IMR-90 (cell line): ENCODE results near the gene TNFRSF21. TPM values are rescaled to one million over a fixed set of nuclear protein-coding genes. Genes with fewer than 3 reads are reported as not detected.

Source experiments
- ATAC-seq: fragments of 200-7000 bp; cut with Tn5 transposase; 2 replicates; pipeline ENCODE4 v1.9.1; 2020; ENCODE audit warnings: low read depth, mild to moderate bottlenecking, moderate library complexity
- BruUV-seq: library from RNA; stranded (reverse); fragments of 400-500 nt; replicated peaks from 2 replicates; lab custom pipeline; 2021; lab: Mats Ljungman, UMichigan
- CTCF ChIA-PET: fragments of 300-600 bp; formaldehyde crosslinking; extraction: SDS; loops from one replicate; lab custom pipeline; 2021; ENCODE audit warnings: antibody characterized with exemption; lab: Yijun Ruan, JAX
- POLR2A ChIA-PET: fragments of 300-600 bp; sonication (Branson Sonifier 250); formaldehyde crosslinking; loops from one replicate; lab custom pipeline; 2022; ENCODE audit warnings: antibody characterized with exemption; ENCODE audit not compliant: unreplicated experiment; lab: Charles Lee
- DNase-seq: peaks from one replicate; pipeline ENCODE4 v3.0.0; 2013
- H2AFZ ChIP-seq: replicated peaks from 2 replicates; pipeline ENCODE3; 2013; ENCODE audit warnings: low read length, mild to moderate bottlenecking; ENCODE audit not compliant: poor library complexity
- H2AK5ac ChIP-seq: 2 replicates; pipeline ENCODE4 v1.6.1; 2013; ENCODE audit warnings: low read depth, low read length, inconsistent platforms
- H2AK9ac ChIP-seq: replicated peaks from 2 replicates; pipeline ENCODE3; 2013; ENCODE audit warnings: mild to moderate bottlenecking, low read depth, low read length, moderate library complexity; ENCODE audit not compliant: poor library complexity
- H2BK120ac ChIP-seq: 2 replicates; pipeline ENCODE4 v1.6.1; 2013; ENCODE audit warnings: low read depth, low read length, inconsistent platforms
- H2BK15ac ChIP-seq: 3 replicates; pipeline ENCODE4 v1.6.1; 2013; ENCODE audit warnings: low read depth, low read length, inconsistent platforms
- H2BK20ac ChIP-seq: 2 replicates; pipeline ENCODE4 v1.6.1; 2013; ENCODE audit warnings: low read depth, mild to moderate bottlenecking, inconsistent platforms, low read length, moderate library complexity
- H2BK5ac ChIP-seq: 2 replicates; pipeline ENCODE4 v1.6.1; 2013; ENCODE audit warnings: mild to moderate bottlenecking, low read depth, low read length, inconsistent platforms; ENCODE audit not compliant: poor library complexity, severe bottlenecking
- H3K14ac ChIP-seq: replicated peaks from 2 replicates; pipeline ENCODE4 v1.6.1; 2013; ENCODE audit warnings: low read depth, low read length, inconsistent platforms
- H3K18ac ChIP-seq: 2 replicates; pipeline ENCODE4 v1.6.1; 2013; ENCODE audit warnings: low read depth, low read length, control low read depth
- H3K23ac ChIP-seq: 2 replicates; pipeline ENCODE4 v1.6.1; 2013; ENCODE audit warnings: low read depth, low read length, inconsistent platforms
- H3K27ac ChIP-seq: 2 replicates; pipeline ENCODE4 v1.5.1; 2013; ENCODE audit warnings: mild to moderate bottlenecking, control low read depth, low read length; ENCODE audit not compliant: insufficient read depth
- H3K27me3 ChIP-seq: 2 replicates; pipeline ENCODE4 v1.6.1; 2013; ENCODE audit warnings: low read length; ENCODE audit not compliant: control insufficient read depth, insufficient read depth
- H3K36me3 ChIP-seq: 2 replicates; pipeline ENCODE4 v1.6.1; 2013; ENCODE audit warnings: low read length, mixed read lengths; ENCODE audit not compliant: control insufficient read depth, insufficient read depth
- H3K4ac ChIP-seq: 2 replicates; pipeline ENCODE4 v1.6.1; 2013; ENCODE audit warnings: low read depth, low read length, inconsistent platforms
- H3K4me1 ChIP-seq: 2 replicates; pipeline ENCODE4 v1.6.1; 2013; ENCODE audit warnings: low read length, mixed read lengths; ENCODE audit not compliant: control insufficient read depth, insufficient read depth
- H3K4me2 ChIP-seq: 2 replicates; pipeline ENCODE4 v1.6.1; 2013; ENCODE audit warnings: low read depth, mild to moderate bottlenecking, control low read depth, low read length, moderate library complexity
- H3K4me3 ChIP-seq: 2 replicates; pipeline ENCODE4 v1.5.1; 2013; ENCODE audit warnings: low read depth, mild to moderate bottlenecking, control low read depth, low read length, moderate library complexity; ENCODE audit not compliant: insufficient read depth
- H3K56ac ChIP-seq: 2 replicates; pipeline ENCODE4 v1.6.1; 2013; ENCODE audit warnings: low read length, inconsistent platforms; ENCODE audit not compliant: insufficient read depth; ENCODE audit errors: extremely low read depth
- H3K79me1 ChIP-seq, 2 experiments: 2 replicates each; pipeline ENCODE4 v1.6.1; 2013; ENCODE audit warnings: low read length in 2 of 2, inconsistent platforms in 1 of 2, low read depth in 1 of 2
- H3K9ac ChIP-seq: 2 replicates; pipeline ENCODE4 v1.6.1; 2013; ENCODE audit warnings: low read depth, low read length, control low read depth
- H3K9me1 ChIP-seq: 2 replicates; pipeline ENCODE4 v1.6.1; 2013; ENCODE audit warnings: low read length, inconsistent platforms; ENCODE audit not compliant: insufficient read depth
- H3K9me3 ChIP-seq: 2 replicates; pipeline ENCODE4 v1.6.1; 2013; ENCODE audit warnings: low read length; ENCODE audit not compliant: control insufficient read depth, insufficient read depth
- H4K20me1 ChIP-seq: 2 replicates; pipeline ENCODE4 v1.6.1; 2013; ENCODE audit warnings: low read length, inconsistent platforms; ENCODE audit not compliant: insufficient read depth
- H4K5ac ChIP-seq: 2 replicates; pipeline ENCODE4 v1.6.1; 2013; ENCODE audit warnings: mild to moderate bottlenecking, low read depth, low read length, control low read depth
- H4K8ac ChIP-seq, 2 experiments: 2 replicates each; pipeline ENCODE4 v1.6.1; 2013; ENCODE audit warnings: low read depth in 2 of 2, low read length in 2 of 2, control low read depth in 1 of 2, inconsistent platforms in 1 of 2
- H4K91ac ChIP-seq: 2 replicates; pipeline ENCODE4 v1.6.1; 2013; ENCODE audit warnings: low read depth, low read length, inconsistent platforms; ENCODE audit not compliant: insufficient read depth
- CEBPB ChIP-seq: IDR thresholded peaks from 2 replicates; pipeline ENCODE4 v1.6.1; 2012; ENCODE audit warnings: low read depth, low read length, improper control_type of control experiment
- CHD1 ChIP-seq: IDR thresholded peaks from 2 replicates; pipeline ENCODE4 v1.6.1; 2012; ENCODE audit warnings: low read depth, low read length, improper control_type of control experiment
- USF2 ChIP-seq: fragments of 150-350 bp; IDR thresholded peaks from 2 replicates; pipeline ENCODE4 v1.6.1; 2017; ENCODE audit warnings: mild to moderate bottlenecking, antibody characterized with exemption, low read length, low read depth
- WGBS, 2 experiments: methylation state at CpG; one replicate each; pipeline versions ENCODE4 v1.1.5 to v1.1.7; 2013; ENCODE audit warnings: missing lambda C conversion rate in 2 of 2; ENCODE audit not compliant: insufficient read length in 1 of 2; ENCODE audit errors: extremely low coverage in 2 of 2; 5-methylcytosine and 5-hydroxymethylcytosine counted together
- dilution Hi-C: fragments of 300-500 bp; cut with HindIII; formaldehyde crosslinking; loops from one replicate; pipeline ENCODE4 v1.14.3; 2018; ENCODE audit warnings: low sequenced_read_pairs; ENCODE audit not compliant: unreplicated experiment
- in situ Hi-C: fragments of 300-500 bp; cut with MboI; formaldehyde crosslinking; loops from 3 replicates; pipeline ENCODE4 v1.14.3; 2019; ENCODE audit warnings: low sequenced_read_pairs, inconsistent platforms, mixed read lengths
- intact Hi-C: fragments of 100-400 bp; cut with micrococcal nuclease; formaldehyde crosslinking; loops from 2 replicates; pipeline ENCODE4 v1.10.0; 2022
- polyA plus RNA-seq, 3 experiments: library from polyadenylated mRNA; depleted of rRNA; stranded (reverse); fragments of >200 nt; gene quantifications; 2 replicates each; pipeline ENCODE4 v1.2.3, GENCODE V29; 2012; ENCODE audit warnings: low replicate concordance in 1 of 3
- total RNA-seq: library from RNA; depleted of rRNA; stranded (reverse); fragments of >200 nt; gene quantifications from 2 replicates; pipeline ENCODE4 v1.2.3, GENCODE V29; 2012

Gene TNFRSF21
- total and polyA plus RNA-seq, 2 of the 4 experiments (the other 2 are of a cell fraction), result 2.9 to 6.9 TPM

DNA sequence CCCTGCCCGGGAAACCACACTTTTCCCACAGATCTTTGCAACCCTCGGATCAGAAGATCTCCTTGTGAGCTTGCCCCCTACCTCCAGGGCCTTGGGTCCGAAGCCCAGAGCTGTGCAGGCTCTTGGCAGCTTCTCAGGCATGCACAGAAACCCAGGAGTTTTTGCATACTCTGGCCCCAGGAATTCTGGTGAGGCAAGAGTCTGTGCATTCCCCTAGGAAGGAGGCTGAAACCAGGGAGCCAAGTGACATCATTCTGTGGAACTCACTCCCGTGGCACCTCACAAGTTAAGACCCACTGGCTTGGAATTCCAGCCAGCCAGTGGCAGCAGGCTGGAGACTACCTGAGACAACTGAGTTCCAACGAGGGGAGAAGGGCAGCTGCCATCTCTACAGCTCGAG, 100.1 kb downstream of the TNFRSF21 start:
- H2AK5ac ChIP-seq, result no peak overlapping the region
- no peak overlapping the region for H2AK9ac ChIP-seq
- H3K27ac ChIP-seq, result no peak overlapping the region
- H4K8ac ChIP-seq, result no peak overlapping the region
- no peak overlapping the region for H3K4me3 ChIP-seq
- peaks cover 2% of the 10 kb centered on the region; the same call in 1 of the 2 replicates for H3K4me1 ChIP-seq
- WGBS, 2 experiments, result no CpG with 5 or more reads among the region's 6 CpGs
- H3K9ac ChIP-seq, result no peak overlapping the region
- 0 out of 2 replicates have a peak overlapping the region, but pooled peaks have one; percentile 9 for H3K18ac ChIP-seq
- no peak overlapping the region for H4K91ac ChIP-seq
- BruUV-seq, result no TSS peak
- H3K23ac ChIP-seq, result no peak overlapping the region
- ATAC-seq (peak; percentile 87), DNase-seq (peak; percentile 70)
- dilution Hi-C loops, result no loop called here
- no peak overlapping the region for H3K4ac ChIP-seq
- peaks cover 2% of the 10 kb centered on the region; the same call in 1 of the 2 replicates for H3K9me3 ChIP-seq
- CTCF ChIA-PET, result no interaction called here
- H4K5ac ChIP-seq, result no peak overlapping the region
- H3K4me2 ChIP-seq, result no peak overlapping the region
- no peaks in the 10 kb centered on the region for H3K79me1 ChIP-seq
- no peak for TF ChIP-seq USF2
- no peak for TF ChIP-seq CHD1
- TF ChIP-seq CEBPB, result peak; percentile 52; the same call in 1 of the 2 replicates
- peak overlapping the region; percentile 70 for H2AFZ ChIP-seq
- no peaks in the 10 kb centered on the region for H4K20me1 ChIP-seq
- H3K9me1 ChIP-seq, result no peaks in the 10 kb centered on the region
- H3K27me3 ChIP-seq, result no peaks in the 10 kb centered on the region
- H3K56ac ChIP-seq, result no peak overlapping the region
- H2BK15ac ChIP-seq, result no peak overlapping the region
- H3K36me3 ChIP-seq, result no peaks in the 10 kb centered on the region
- no peak overlapping the region for H3K14ac ChIP-seq
- intact Hi-C loops, result no loop called here
- POLR2A ChIA-PET, result no interaction called here
- in situ Hi-C loops, result no loop called here
- no peak overlapping the region for H2BK5ac ChIP-seq
- H2BK120ac ChIP-seq, result no peak overlapping the region
- no peak overlapping the region for H2BK20ac ChIP-seq
